Vagina (tissue), 2 donors: ENCODE data around the gene TMEM100. TPM values are rescaled to one million over a fixed set of nuclear protein-coding genes. Genes with fewer than 3 reads are reported as not detected.

ENCODE experiments used
- DNase-seq, 2 donors: peaks; one replicate each; pipeline ENCODE4 v3.0.0-alpha.2; 2017; ENCODE audit errors: extremely low spot score in 2 of 2
- H3K27ac ChIP-seq: fragments of 200-600 bp; sonication (generic); one replicate; pipeline ENCODE4 v1.5.1; 2019
- H3K27me3 ChIP-seq: fragments of 200-600 bp; sonication (generic); one replicate; pipeline ENCODE4 v1.5.1; 2019
- H3K36me3 ChIP-seq, 2 donors: fragments of 200-600 bp; sonication (generic); one replicate each; pipeline ENCODE4 v1.5.1; 2017 to 2019
- H3K4me1 ChIP-seq: fragments of 200-600 bp; sonication (generic); one replicate; pipeline ENCODE4 v1.5.1; 2019
- H3K4me3 ChIP-seq, 2 donors: fragments of 200-600 bp; sonication (generic); 1 replicate in 1 of 2; 2 replicates in 1 of 2; pipeline ENCODE4 v1.5.1; 2016 to 2019
- H3K9me3 ChIP-seq: fragments of 200-600 bp; sonication (generic); one replicate; pipeline ENCODE4 v1.5.1; 2019
- POLR2A ChIP-seq, 2 donors: fragments of 450-650 bp; IDR thresholded peaks; one replicate each; pipeline ENCODE4 v1.6.1; 2017; ENCODE audit warnings: antibody characterized with exemption in 2 of 2, mild to moderate bottlenecking in 2 of 2, moderate library complexity in 2 of 2
- POLR2AphosphoS5 ChIP-seq, 2 donors: sonication (generic); formaldehyde crosslinking; IDR thresholded peaks; one replicate each; pipeline ENCODE4 v1.9.0; 2017; ENCODE audit warnings: antibody characterized with exemption in 2 of 2, mild to moderate bottlenecking in 2 of 2, low read depth in 1 of 2; ENCODE audit not compliant: insufficient read depth in 1 of 2
- intact Hi-C: fragments of 100-400 bp; cut with DNase I; formaldehyde crosslinking; loops from one replicate; pipeline ENCODE4 v1.15.1; 2023
- total RNA-seq: library from RNA; depleted of rRNA; stranded (reverse); fragments of >200 nt; gene quantifications from one replicate; pipeline ENCODE4 v1.2.3, GENCODE V29; 2016
- TF ChIP-seq, protein P1 (sequence below), 3 experiments: fragments of 450-650 bp in 2 of 3; fragments of 200-600 bp in 1 of 3; sonication (generic) in 1 of 3; IDR thresholded peaks; one replicate each; pipeline ENCODE4 v1.5.1; 2017 to 2019; ENCODE audit warnings: antibody characterized with exemption in 3 of 3, mild to moderate bottlenecking in 2 of 3, moderate library complexity in 2 of 3

TMEM100 gene
- total RNA-seq, 1 donor from 2014 or later = 20.6 TPM

DNA sequence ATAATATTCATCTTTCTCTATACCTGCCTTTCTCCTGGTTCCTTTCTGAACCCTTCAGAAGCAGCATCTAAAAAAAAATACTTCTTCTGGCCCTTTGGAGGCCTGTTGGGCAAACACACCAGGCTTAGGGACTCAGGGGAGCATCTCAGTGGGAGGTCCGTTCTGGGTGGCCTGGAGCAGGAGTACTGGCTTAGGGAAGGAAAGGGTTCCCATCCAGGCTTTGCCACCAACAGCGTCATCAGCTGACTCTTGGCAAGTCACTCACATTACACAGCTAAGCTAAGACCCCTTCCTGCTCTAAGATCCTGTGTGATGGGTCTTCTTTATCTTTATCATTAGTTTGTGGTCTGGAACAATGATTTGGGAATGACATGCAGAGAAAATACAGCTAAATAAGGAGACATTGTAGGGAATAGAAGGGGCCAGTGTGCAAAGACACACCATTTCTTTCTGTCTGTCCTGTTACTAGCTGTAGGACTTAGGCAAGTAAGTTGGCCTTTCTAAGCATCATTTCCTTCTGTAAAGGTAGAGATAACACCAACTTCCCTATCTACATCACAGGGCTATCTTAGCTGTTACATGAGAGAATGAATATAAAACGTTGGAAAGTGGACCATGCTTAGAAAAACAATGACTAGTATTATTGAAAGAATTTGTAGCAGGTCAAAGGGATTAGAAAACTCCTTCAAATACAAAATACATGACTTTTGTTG lies 38.1 kb upstream of the TMEM100 start:
- H3K4me1 ChIP-seq = peaks cover 10% of the 10 kb centered on the region

DNA sequence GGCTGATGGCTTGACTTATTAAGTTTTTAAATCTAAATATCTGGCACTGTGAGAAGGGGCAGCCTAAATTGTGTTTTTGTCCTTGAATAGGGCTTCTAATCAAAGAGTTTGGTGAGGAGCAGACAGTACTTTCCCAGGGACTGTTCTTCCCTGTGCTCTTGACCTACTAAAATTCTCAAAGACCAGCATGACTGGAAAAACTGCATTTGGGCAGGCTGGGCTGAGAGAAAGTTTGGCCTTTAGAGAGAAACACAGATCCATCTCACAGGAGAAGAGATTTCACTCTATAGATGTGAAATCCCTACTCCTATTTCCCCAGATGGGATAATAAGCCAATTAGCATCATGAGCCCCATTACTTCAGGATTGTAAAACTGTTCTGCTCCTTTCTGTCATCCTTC lies 35.5 kb upstream of the TMEM100 start:
- TF ChIP-seq, protein P1, sequence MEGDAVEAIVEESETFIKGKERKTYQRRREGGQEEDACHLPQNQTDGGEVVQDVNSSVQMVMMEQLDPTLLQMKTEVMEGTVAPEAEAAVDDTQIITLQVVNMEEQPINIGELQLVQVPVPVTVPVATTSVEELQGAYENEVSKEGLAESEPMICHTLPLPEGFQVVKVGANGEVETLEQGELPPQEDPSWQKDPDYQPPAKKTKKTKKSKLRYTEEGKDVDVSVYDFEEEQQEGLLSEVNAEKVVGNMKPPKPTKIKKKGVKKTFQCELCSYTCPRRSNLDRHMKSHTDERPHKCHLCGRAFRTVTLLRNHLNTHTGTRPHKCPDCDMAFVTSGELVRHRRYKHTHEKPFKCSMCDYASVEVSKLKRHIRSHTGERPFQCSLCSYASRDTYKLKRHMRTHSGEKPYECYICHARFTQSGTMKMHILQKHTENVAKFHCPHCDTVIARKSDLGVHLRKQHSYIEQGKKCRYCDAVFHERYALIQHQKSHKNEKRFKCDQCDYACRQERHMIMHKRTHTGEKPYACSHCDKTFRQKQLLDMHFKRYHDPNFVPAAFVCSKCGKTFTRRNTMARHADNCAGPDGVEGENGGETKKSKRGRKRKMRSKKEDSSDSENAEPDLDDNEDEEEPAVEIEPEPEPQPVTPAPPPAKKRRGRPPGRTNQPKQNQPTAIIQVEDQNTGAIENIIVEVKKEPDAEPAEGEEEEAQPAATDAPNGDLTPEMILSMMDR (IDR thresholded peaks at IDR 0.05) = no peak
- TF ChIP-seq POLR2A (IDR thresholded peaks at IDR 0.05) (no peak), POLR2AphosphoS5 (IDR thresholded peaks at IDR 0.05; ENCODE audit: insufficient read depth in 1 of 2, low read depth in 1 of 2) (no peak)
- H3K36me3 ChIP-seq = no peaks in the 10 kb centered on the region
- no peaks in the 10 kb centered on the region for H3K27me3 ChIP-seq
- H3K4me1 ChIP-seq = peaks cover 19% of the 10 kb centered on the region
- no peaks in the 10 kb centered on the region for H3K9me3 ChIP-seq
- no peak overlapping the region for H3K27ac ChIP-seq
- no peak for DNase-seq
- no peak overlapping the region for H3K4me3 ChIP-seq
- intact Hi-C loops = no loop called here

More for the DNA sequence above, 38.1 kb upstream of the TMEM100 start:
- H3K4me3 ChIP-seq = no peak overlapping the region
- no peak for TF ChIP-seq POLR2AphosphoS5 (IDR thresholded peaks at IDR 0.05; ENCODE audit: insufficient read depth in 1 of 2, low read depth in 1 of 2)
- no peak for TF ChIP-seq POLR2A (IDR thresholded peaks at IDR 0.05)
- TF ChIP-seq, protein P1 (IDR thresholded peaks at IDR 0.05) = no peak
- H3K9me3 ChIP-seq = no peaks in the 10 kb centered on the region
- no peaks in the 10 kb centered on the region for H3K27me3 ChIP-seq
- H3K27ac ChIP-seq = no peak overlapping the region
- DNase-seq = no peak
- intact Hi-C loops = no loop called here
- H3K36me3 ChIP-seq = no peaks in the 10 kb centered on the region

DNA sequence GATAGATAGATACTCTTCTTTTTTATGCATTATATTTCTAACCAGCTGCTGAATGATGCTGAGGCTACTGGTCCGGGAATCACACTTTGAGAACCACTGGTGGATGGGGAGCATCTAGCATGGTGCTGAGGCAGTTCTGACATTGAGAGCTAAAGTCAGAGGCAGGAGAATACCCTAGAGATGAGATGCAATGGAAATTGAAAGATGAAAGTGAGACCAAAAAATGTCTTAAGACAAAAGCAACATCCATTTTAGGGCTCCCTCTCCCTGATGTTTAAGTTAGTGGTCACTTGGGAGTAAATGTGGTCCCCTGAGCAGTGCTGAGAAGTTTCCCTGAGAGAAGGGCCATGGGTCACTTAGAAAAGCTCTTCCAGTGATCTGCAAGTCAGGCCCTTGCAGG lies 35.0 kb upstream of the TMEM100 start:
- Histone ChIP-seq H3K4me1 (peaks cover 24% of the 10 kb centered on the region), H3K27me3 (no peaks in the 10 kb centered on the region), H3K27ac (no peak overlapping the region), H3K36me3 (no peaks in the 10 kb centered on the region), H3K9me3 (no peaks in the 10 kb centered on the region), H3K4me3 (no peak overlapping the region)
- TF ChIP-seq POLR2AphosphoS5 (IDR thresholded peaks at IDR 0.05; ENCODE audit: insufficient read depth in 1 of 2, low read depth in 1 of 2) (no peak), POLR2A (IDR thresholded peaks at IDR 0.05) (no peak)
- TF ChIP-seq, protein P1 (IDR thresholded peaks at IDR 0.05) = no peak
- no peak for DNase-seq
- intact Hi-C loops = no loop called here

DNA sequence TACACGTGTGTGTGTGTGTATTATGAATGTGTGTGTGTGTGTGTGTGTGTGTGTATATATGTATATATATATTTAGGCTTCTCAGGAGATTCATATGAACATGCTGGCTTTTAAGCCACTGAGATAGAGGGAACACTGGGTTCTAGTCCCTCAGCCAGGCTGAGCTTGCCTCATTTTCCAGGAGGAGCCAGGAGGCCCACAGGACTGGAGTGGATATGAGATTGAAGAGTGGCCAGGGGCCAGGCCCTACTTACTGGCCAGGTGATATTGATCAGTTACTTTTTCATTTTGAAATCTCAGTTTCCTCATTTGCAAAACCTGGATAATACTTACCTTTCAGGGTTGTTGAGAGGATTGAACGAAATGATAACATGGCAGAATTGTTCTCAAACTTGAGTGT lies 34.0 kb upstream of the TMEM100 start:
- no peak for DNase-seq
- TF ChIP-seq POLR2A (IDR thresholded peaks at IDR 0.05) (no peak), POLR2AphosphoS5 (IDR thresholded peaks at IDR 0.05; ENCODE audit: insufficient read depth in 1 of 2, low read depth in 1 of 2) (no peak)
- TF ChIP-seq, protein P1 (IDR thresholded peaks at IDR 0.05) = no peak
- no peaks in the 10 kb centered on the region for H3K36me3 ChIP-seq
- H3K27ac ChIP-seq = no peak overlapping the region
- H3K9me3 ChIP-seq = no peaks in the 10 kb centered on the region
- no peaks in the 10 kb centered on the region for H3K27me3 ChIP-seq
- peaks cover 34% of the 10 kb centered on the region for H3K4me1 ChIP-seq
- intact Hi-C loops = no loop called here
- H3K4me3 ChIP-seq = no peak overlapping the region

DNA sequence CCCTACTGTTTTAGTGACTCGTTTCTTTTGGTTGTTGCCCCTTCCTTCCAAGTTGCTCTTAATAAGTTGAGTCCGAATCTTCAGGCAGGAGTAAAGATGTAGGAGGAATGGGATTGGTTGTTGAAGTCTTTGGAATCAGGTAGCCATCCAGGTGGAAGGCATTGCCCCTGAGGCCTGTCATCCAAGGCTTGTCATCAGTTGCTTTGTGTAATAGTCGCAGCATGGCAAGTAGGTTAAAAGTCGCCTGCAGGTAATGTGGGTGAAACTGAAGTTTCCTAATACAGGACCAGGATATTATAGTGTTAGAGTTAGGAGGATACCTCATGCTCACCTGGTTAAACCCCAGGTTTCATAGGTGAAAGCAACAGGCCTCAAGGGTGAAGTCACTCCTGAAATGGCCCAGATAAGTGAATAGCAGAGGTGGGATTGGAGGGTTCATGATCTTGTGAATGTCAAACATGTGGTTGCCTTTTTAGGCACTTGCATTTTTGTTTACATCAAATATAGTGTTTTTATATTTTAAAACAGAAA lies 29.1 kb upstream of the TMEM100 start:
- DNase-seq = no peak
- TF ChIP-seq POLR2A (IDR thresholded peaks at IDR 0.05) (no peak), POLR2AphosphoS5 (IDR thresholded peaks at IDR 0.05; ENCODE audit: insufficient read depth in 1 of 2, low read depth in 1 of 2) (no peak)
- TF ChIP-seq, protein P1 (IDR thresholded peaks at IDR 0.05) = no peak
- Histone ChIP-seq H3K36me3 (no peaks in the 10 kb centered on the region), H3K27ac (peak overlapping the region; percentile 84), H3K27me3 (no peaks in the 10 kb centered on the region), H3K4me3 (peak overlapping the region; percentile 75 to 84), H3K4me1 (peaks cover 29% of the 10 kb centered on the region), H3K9me3 (no peaks in the 10 kb centered on the region)
- intact Hi-C loops = no loop called here
